WTC11 (cell line): ENCODE data around the gene HLTF. TPM values are rescaled to one million over a fixed set of nuclear protein-coding genes. Genes with fewer than 3 reads are reported as not detected.

Source experiments
- ARID4B ChIP-seq: sonication (generic); formaldehyde crosslinking; IDR thresholded peaks from 2 replicates; pipeline ENCODE4 v1.8.0; 2023; ENCODE audit warnings: missing genetic modification reagents, mild to moderate bottlenecking, borderline replicate concordance
- CBFB ChIP-seq: sonication (generic); formaldehyde crosslinking; IDR thresholded peaks from 2 replicates; pipeline ENCODE4 v1.8.1; 2022; ENCODE audit warnings: mild to moderate bottlenecking, low read depth, missing genetic modification reagents
- CREM ChIP-seq: sonication (generic); formaldehyde crosslinking; IDR thresholded peaks from 2 replicates; pipeline ENCODE4 v1.8.1; 2022; ENCODE audit warnings: mild to moderate bottlenecking, missing genetic modification reagents, moderate library complexity
- E2F1 ChIP-seq: sonication (generic); formaldehyde crosslinking; IDR thresholded peaks from 2 replicates; pipeline ENCODE4 v1.8.0; 2022; ENCODE audit warnings: mild to moderate bottlenecking, missing genetic modification reagents
- EMX1 ChIP-seq: fragments of 250-450 bp; sonication (Bioruptor Pico); IDR thresholded peaks from 2 replicates; pipeline ENCODE4 v1.8.0; 2021; ENCODE audit warnings: mild to moderate bottlenecking
- ERG ChIP-seq: fragments of 250-450 bp; sonication (Bioruptor Pico); IDR thresholded peaks from 2 replicates; pipeline ENCODE4 v1.8.0; 2021; ENCODE audit warnings: mild to moderate bottlenecking
- GRHL2 ChIP-seq: fragments of 250-450 bp; sonication (Bioruptor Pico); IDR thresholded peaks from 2 replicates; pipeline ENCODE4 v1.8.0; 2022; ENCODE audit warnings: mild to moderate bottlenecking, moderate library complexity; ENCODE audit not compliant: insufficient replicate concordance, severe bottlenecking
- HMGA2 ChIP-seq: fragments of 250-450 bp; sonication (Bioruptor Pico); IDR thresholded peaks from 2 replicates; pipeline ENCODE4 v1.4.0; 2021; ENCODE audit warnings: mild to moderate bottlenecking, moderate library complexity
- MAX ChIP-seq: sonication (generic); formaldehyde crosslinking; IDR thresholded peaks from 2 replicates; pipeline ENCODE4 v1.8.0; 2022; ENCODE audit warnings: mild to moderate bottlenecking, missing genetic modification reagents
- MXD4 ChIP-seq: fragments of 250-450 bp; sonication (Bioruptor Pico); IDR thresholded peaks from 2 replicates; pipeline ENCODE4 v1.8.0; 2021; ENCODE audit warnings: mild to moderate bottlenecking, moderate library complexity, borderline replicate concordance
- NFYB ChIP-seq: sonication (generic); formaldehyde crosslinking; conservative IDR thresholded peaks from 2 replicates; pipeline ENCODE4 v1.8.0; 2022; ENCODE audit warnings: low read depth, missing genetic modification reagents
- NR2C2 ChIP-seq: sonication (generic); formaldehyde crosslinking; IDR thresholded peaks from 2 replicates; pipeline ENCODE4 v1.8.0; 2022; ENCODE audit warnings: mild to moderate bottlenecking, missing genetic modification reagents
- OVOL2 ChIP-seq: fragments of 250-450 bp; sonication (Bioruptor Pico); IDR thresholded peaks from 2 replicates; pipeline ENCODE4 v1.9.0; 2021; ENCODE audit warnings: mild to moderate bottlenecking, borderline replicate concordance
- SOX15 ChIP-seq: fragments of 250-450 bp; sonication (Bioruptor Pico); IDR thresholded peaks from 2 replicates; pipeline ENCODE4 v1.9.0; 2021; ENCODE audit warnings: mild to moderate bottlenecking
- STAT6 ChIP-seq: sonication (generic); formaldehyde crosslinking; conservative IDR thresholded peaks from 2 replicates; pipeline ENCODE4 v1.8.1; 2023; ENCODE audit warnings: mild to moderate bottlenecking, low read depth, missing genetic modification reagents, moderate library complexity
- TCF7 ChIP-seq: sonication (generic); formaldehyde crosslinking; IDR thresholded peaks from 2 replicates; pipeline ENCODE4 v1.8.0; 2022; ENCODE audit warnings: mild to moderate bottlenecking, low read depth, missing genetic modification reagents, moderate library complexity
- USF1 ChIP-seq: sonication (generic); formaldehyde crosslinking; IDR thresholded peaks from 2 replicates; pipeline ENCODE4 v1.8.0; 2022; ENCODE audit warnings: mild to moderate bottlenecking, missing genetic modification reagents
- ZBTB21 ChIP-seq: sonication (generic); formaldehyde crosslinking; IDR thresholded peaks from 2 replicates; pipeline ENCODE4 v1.8.1; 2023; ENCODE audit warnings: mild to moderate bottlenecking, missing genetic modification reagents, borderline replicate concordance
- ZBTB43 ChIP-seq: sonication (generic); formaldehyde crosslinking; IDR thresholded peaks from 2 replicates; pipeline ENCODE4 v1.8.1; 2023; ENCODE audit warnings: mild to moderate bottlenecking, missing genetic modification reagents
- ZNF121 ChIP-seq: sonication (generic); formaldehyde crosslinking; IDR thresholded peaks from 2 replicates; pipeline ENCODE4 v1.8.0; 2023; ENCODE audit warnings: missing genetic modification reagents
- ZNF219 ChIP-seq: sonication (generic); formaldehyde crosslinking; IDR thresholded peaks from 2 replicates; pipeline ENCODE4 v1.8.0; 2023; ENCODE audit warnings: missing genetic modification reagents, mild to moderate bottlenecking, borderline replicate concordance
- ZNF232 ChIP-seq: sonication (generic); formaldehyde crosslinking; IDR thresholded peaks from 2 replicates; pipeline ENCODE4 v1.8.0; 2022; ENCODE audit warnings: mild to moderate bottlenecking, missing genetic modification reagents
- ZNF263 ChIP-seq: sonication (generic); formaldehyde crosslinking; IDR thresholded peaks from 2 replicates; pipeline ENCODE4 v1.8.1; 2022; ENCODE audit warnings: low read depth, mild to moderate bottlenecking, moderate library complexity, missing genetic modification reagents
- ZNF416 ChIP-seq: fragments of 250-450 bp; sonication (Bioruptor Pico); IDR thresholded peaks from 2 replicates; pipeline ENCODE4 v1.9.0; 2021; ENCODE audit warnings: mild to moderate bottlenecking, inconsistent platforms
- ZNF512 ChIP-seq: sonication (generic); formaldehyde crosslinking; IDR thresholded peaks from 2 replicates; pipeline ENCODE4 v1.8.1; 2022; ENCODE audit warnings: missing genetic modification reagents, borderline replicate concordance
- total RNA-seq: library from RNA; stranded (reverse); gene quantifications from 3 replicates; pipeline ENCODE4 v1.2.3, GENCODE V29; 2021

Gene HLTF
- total RNA-seq, 1 experiment from 2014 or later = 62.4 TPM

- TF ChIP-seq ERG (no peak), OVOL2 (CRISPR knock-in tag) (no peak; the same call in 1 of the 2 replicates), E2F1 (CRISPR knock-in tag) (no peak; the same call in 1 of the 2 replicates), EMX1 (CRISPR knock-in tag) (no peak), ZNF121 (CRISPR knock-in tag) (no peak), ARID4B (CRISPR knock-in tag) (peak; percentile 92), STAT6 (CRISPR knock-in tag) (0 out of 2 replicates have a peak, but pooled peaks have one; percentile 32), TCF7 (no peak), ZBTB21 (peak; percentile 77), GRHL2 (CRISPR knock-in tag) (no peak), ZNF232 (CRISPR knock-in tag) (no peak), NFYB (no peak), ZBTB43 (CRISPR knock-in tag) (peak; percentile 85; the same call in 1 of the 2 replicates), ZNF512 (no peak), CREM (CRISPR knock-in tag) (peak; percentile 84), NR2C2 (CRISPR knock-in tag) (no peak), USF1 (CRISPR knock-in tag) (peak; percentile 97), MAX (peak; percentile 90), SOX15 (CRISPR knock-in tag) (no peak), CBFB (CRISPR knock-in tag) (no peak), HMGA2 (CRISPR knock-in tag) (no peak), ZNF219 (CRISPR knock-in tag) (no peak), ZNF416 (CRISPR knock-in tag) (no peak), ZNF263 (CRISPR knock-in tag) (no peak), MXD4 (CRISPR knock-in tag) (no peak)
Measured at GRCh38 chr3:149129326-149130205, 43.2 kb upstream of the HLTF start, which contains the start of gene HPS3 (continued).
